SK-N-SH (cell line): ENCODE data around the gene LRRC49. TPM values are rescaled to one million over a fixed set of nuclear protein-coding genes. Genes with fewer than 3 reads are reported as not detected.

ENCODE experiments used
- CTCF ChIA-PET: fragments of 300-600, 350-600 bp; formaldehyde crosslinking; extraction: SDS; loops from one replicate; lab custom pipeline; 2021; lab: Yijun Ruan, JAX
- POLR2A ChIA-PET: fragments of 350-600 bp; sonication (Branson Sonifier 250); formaldehyde crosslinking; extraction: SDS; loops from one replicate; lab custom pipeline; 2020; ENCODE audit warnings: antibody characterized with exemption, inconsistent platforms; lab: Yijun Ruan, JAX
- DNase-seq: peaks from one replicate; pipeline ENCODE4 v3.0.0; 2012
- H2AFZ ChIP-seq: fragments of 200-600 bp; sonication (generic); 2 replicates; pipeline ENCODE4 v1.8.1; 2016; ENCODE audit warnings: antibody characterized with exemption, mild to moderate bottlenecking, low read depth
- H3F3A ChIP-seq: fragments of 200-600 bp; sonication (generic); replicated peaks from 2 replicates; pipeline ENCODE3; 2016; ENCODE audit warnings: antibody characterized with exemption, mild to moderate bottlenecking; ENCODE audit not compliant: insufficient read depth
- H3K27ac ChIP-seq, 2 experiments: fragments of 200-500 bp in 1 of 2; fragments of 200-600 bp in 1 of 2; sonication (Bioruptor generic) in 1 of 2; sonication (generic), shearing (Covaris generic) in 1 of 2; 2 replicates each; pipeline versions ENCODE4 v1.5.1 to v1.6.1; 2014 to 2016; ENCODE audit warnings: low read depth in 2 of 2, inconsistent platforms in 1 of 2, low read length in 1 of 2, mild to moderate bottlenecking in 1 of 2, mixed read lengths in 1 of 2
- H3K27me3 ChIP-seq: fragments of 200-600 bp; sonication (generic), shearing (Covaris generic); 2 replicates; pipeline ENCODE4 v1.6.1; 2016; ENCODE audit warnings: mixed run types; ENCODE audit not compliant: insufficient read depth
- H3K36me3 ChIP-seq, 2 experiments: fragments of 200-500 bp in 1 of 2; fragments of 200-600 bp in 1 of 2; sonication (Bioruptor generic) in 1 of 2; sonication (generic) in 1 of 2; replicated peaks in 1 of 2; 2 replicates each; pipeline versions ENCODE3 to v1.5.1; 2014 to 2016; ENCODE audit warnings: low read length in 1 of 2, mild to moderate bottlenecking in 1 of 2; ENCODE audit not compliant: insufficient read depth in 2 of 2, control insufficient read depth in 1 of 2
- H3K4me1 ChIP-seq, 2 experiments: fragments of 200-500 bp in 1 of 2; fragments of 200-600 bp in 1 of 2; sonication (Bioruptor generic) in 1 of 2; sonication (generic), shearing (Covaris generic) in 1 of 2; 2 replicates each; pipeline versions ENCODE4 v1.5.1 to v1.6.1; 2014 to 2016; ENCODE audit warnings: low read depth in 1 of 2, low read length in 1 of 2, mixed run types in 1 of 2; ENCODE audit not compliant: insufficient read depth in 2 of 2, control insufficient read depth in 1 of 2
- H3K4me2 ChIP-seq: fragments of 200-600 bp; sonication (generic), shearing (Covaris generic); 2 replicates; pipeline ENCODE4 v1.6.1; 2017; ENCODE audit warnings: mixed run types
- H3K4me3 ChIP-seq, 2 experiments: fragments of 200-500 bp in 1 of 2; fragments of 200-600 bp in 1 of 2; sonication (Bioruptor generic) in 1 of 2; sonication (generic), shearing (Covaris generic) in 1 of 2; 2 replicates each; pipeline versions ENCODE4 v1.5.1 to v1.8.1; 2014 to 2016; ENCODE audit warnings: low read depth in 2 of 2, inconsistent platforms in 1 of 2, low read length in 1 of 2, mild to moderate bottlenecking in 1 of 2, mixed read lengths in 1 of 2, moderate library complexity in 1 of 2
- H3K79me2 ChIP-seq: fragments of 200-600 bp; sonication (generic); 2 replicates; pipeline ENCODE4 v1.8.1; 2017; ENCODE audit warnings: mild to moderate bottlenecking; ENCODE audit not compliant: insufficient read depth
- H3K9ac ChIP-seq: fragments of 200-600 bp; sonication (generic); 2 replicates; pipeline ENCODE4 v1.6.1; 2017; ENCODE audit warnings: mixed run types
- H3K9me2 ChIP-seq: fragments of 200-600 bp; sonication (generic); 2 replicates; pipeline ENCODE4 v1.6.1; 2017; ENCODE audit warnings: mixed run types
- H3K9me3 ChIP-seq: fragments of 200-600 bp; sonication (generic); 2 replicates; pipeline ENCODE4 v1.6.1; 2017; ENCODE audit warnings: mixed run types, mild to moderate bottlenecking, moderate library complexity
- H4K20me1 ChIP-seq: fragments of 200-600 bp; sonication (generic); 2 replicates; pipeline ENCODE4 v1.6.1; 2017; ENCODE audit warnings: mild to moderate bottlenecking, mixed run types; ENCODE audit not compliant: insufficient read depth
- EP300 ChIP-seq, 2 experiments: IDR thresholded peaks; 2 replicates each; pipeline versions ENCODE4 v1.4.0 to v1.6.1; 2012; ENCODE audit warnings: borderline replicate concordance in 1 of 2, low read depth in 1 of 2, low read length in 1 of 2
- MXI1 ChIP-seq: IDR thresholded peaks from 2 replicates; pipeline ENCODE4 v1.6.1; 2012; ENCODE audit warnings: mild to moderate bottlenecking, low read depth, low read length, improper control_type of control experiment
- NRF1 ChIP-seq: IDR thresholded peaks from 2 replicates; pipeline ENCODE4 v1.6.1; 2012; ENCODE audit warnings: low read depth, mild to moderate bottlenecking, low read length
- SIN3A ChIP-seq: IDR thresholded peaks from 2 replicates; pipeline ENCODE4 v1.6.1; 2012; ENCODE audit warnings: low read depth, mild to moderate bottlenecking, low read length, moderate library complexity, borderline replicate concordance
- TAF1 ChIP-seq: IDR thresholded peaks from 2 replicates; pipeline ENCODE4 v1.6.1; 2012; ENCODE audit warnings: low read depth, mild to moderate bottlenecking, low read length, moderate library complexity, borderline replicate concordance
- WGBS: methylation state at CpG from one replicate; pipeline ENCODE4 v1.1.6; 2017; ENCODE audit warnings: low lambda C conversion rate; 5-methylcytosine and 5-hydroxymethylcytosine counted together
- polyA plus RNA-seq, 3 experiments: library from polyadenylated mRNA; depleted of rRNA; stranded (reverse); fragments of >200 nt; gene quantifications; 2 replicates each; pipeline ENCODE4 v1.2.3, GENCODE V29; 2012
- TF ChIP-seq, protein P1 (sequence below): fragments of 200-600 bp; sonication (generic); IDR thresholded peaks from 2 replicates; pipeline ENCODE4 v1.6.1; 2017; ENCODE audit warnings: antibody characterized with exemption, mild to moderate bottlenecking, moderate library complexity
- TF ChIP-seq, protein P2 (sequence below): IDR thresholded peaks from 2 replicates; pipeline ENCODE4 v1.4.0; 2012; ENCODE audit warnings: low read depth
- TF ChIP-seq, protein P3 (sequence below): fragments of 150-350 bp; IDR thresholded peaks from 2 replicates; pipeline ENCODE4 v1.6.1; 2017; ENCODE audit warnings: antibody characterized with exemption, low read length, low read depth, borderline replicate concordance
- TF ChIP-seq, protein P4 (sequence below): IDR thresholded peaks from 2 replicates; pipeline ENCODE4 v1.6.1; 2012; ENCODE audit warnings: mild to moderate bottlenecking, low read depth, low read length, moderate library complexity
- TF ChIP-seq, protein P5 (sequence below): IDR thresholded peaks from 2 replicates; pipeline ENCODE4 v1.4.0; 2012; ENCODE audit warnings: low read depth, borderline replicate concordance

LRRC49 gene
- polyA plus RNA-seq, 1 of the 3 experiments (the other 2 are of a cell fraction): 7.2 TPM

DNA sequence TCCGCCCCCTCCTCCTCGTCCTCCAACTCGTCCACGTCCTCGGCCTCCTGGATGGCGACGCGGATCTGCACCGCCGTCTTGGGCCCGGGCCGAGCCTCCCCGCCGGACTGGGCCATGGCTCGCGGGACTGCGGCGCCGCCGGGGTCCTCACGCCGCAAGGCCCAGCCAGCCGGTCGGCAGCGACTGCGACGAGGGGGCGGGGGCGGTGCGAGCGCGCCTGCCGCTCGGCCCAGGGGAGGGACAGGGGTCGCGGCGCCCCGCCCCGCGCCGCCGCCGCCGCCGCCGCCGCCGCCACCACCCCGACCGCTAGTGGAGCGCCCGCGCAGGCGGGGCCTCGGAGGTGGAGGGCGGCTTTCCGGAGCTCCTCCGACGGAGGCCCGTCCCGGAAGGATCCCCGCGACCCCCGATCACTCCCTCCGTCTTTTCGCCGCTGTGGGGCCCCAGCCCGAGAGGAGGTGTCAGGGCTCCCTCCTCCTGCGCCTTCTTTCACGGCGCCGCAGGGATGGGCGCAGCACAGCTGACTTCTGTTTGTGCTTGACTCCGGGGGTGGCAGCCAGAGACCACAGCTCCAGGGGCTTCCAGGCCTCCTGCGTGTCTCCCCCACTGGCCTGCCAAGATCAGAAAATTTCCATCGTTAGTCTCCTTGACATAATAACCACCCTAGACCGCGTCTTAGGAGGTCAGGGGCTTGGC, 38.5 kb upstream of the LRRC49 start, which contains the start of gene LARP6:
Gene LARP6, minus strand, starts transcription at position 185 of the 693 bp plus-strand sequence. Its CDS starts 69 bp downstream, at position 116.
- H2AFZ ChIP-seq: peak within 1 kb of the TSS; percentile 63
- CTCF ChIA-PET: interaction anchor here (0.6 to 5.7 kb wide), 9 partner anchors 8 to 43 kb away, joined by 3 to 27 read pairs (median 4); no protein-coding TSS in a partner anchor
- 5% methylated on average over 30 of the region's 78 CpGs for WGBS
- peak; percentile 96 for DNase-seq
- peaks cover 52% of the 10 kb centered on the region for H3K79me2 ChIP-seq
- H3K27ac ChIP-seq: peak within 1 kb of the TSS; percentile 86 to 97
- TF ChIP-seq SIN3A (no peak; the same call in 1 of the 2 replicates), TAF1 (0 out of 2 replicates have a peak, but pooled peaks have one; percentile 23), MXI1 (peak; percentile 52), NRF1 (peak; percentile 42), EP300 (IDR thresholded peaks at IDR 0.05; ENCODE audit: borderline replicate concordance in 1 of 2, low read depth in 1 of 2, low read length in 1 of 2) (peak in 1 of 2 experiments; percentile 55; a peak in 1 of 4 replicates)
- TF ChIP-seq, protein P1, sequence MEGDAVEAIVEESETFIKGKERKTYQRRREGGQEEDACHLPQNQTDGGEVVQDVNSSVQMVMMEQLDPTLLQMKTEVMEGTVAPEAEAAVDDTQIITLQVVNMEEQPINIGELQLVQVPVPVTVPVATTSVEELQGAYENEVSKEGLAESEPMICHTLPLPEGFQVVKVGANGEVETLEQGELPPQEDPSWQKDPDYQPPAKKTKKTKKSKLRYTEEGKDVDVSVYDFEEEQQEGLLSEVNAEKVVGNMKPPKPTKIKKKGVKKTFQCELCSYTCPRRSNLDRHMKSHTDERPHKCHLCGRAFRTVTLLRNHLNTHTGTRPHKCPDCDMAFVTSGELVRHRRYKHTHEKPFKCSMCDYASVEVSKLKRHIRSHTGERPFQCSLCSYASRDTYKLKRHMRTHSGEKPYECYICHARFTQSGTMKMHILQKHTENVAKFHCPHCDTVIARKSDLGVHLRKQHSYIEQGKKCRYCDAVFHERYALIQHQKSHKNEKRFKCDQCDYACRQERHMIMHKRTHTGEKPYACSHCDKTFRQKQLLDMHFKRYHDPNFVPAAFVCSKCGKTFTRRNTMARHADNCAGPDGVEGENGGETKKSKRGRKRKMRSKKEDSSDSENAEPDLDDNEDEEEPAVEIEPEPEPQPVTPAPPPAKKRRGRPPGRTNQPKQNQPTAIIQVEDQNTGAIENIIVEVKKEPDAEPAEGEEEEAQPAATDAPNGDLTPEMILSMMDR: no peak
- TF ChIP-seq, protein P2, sequence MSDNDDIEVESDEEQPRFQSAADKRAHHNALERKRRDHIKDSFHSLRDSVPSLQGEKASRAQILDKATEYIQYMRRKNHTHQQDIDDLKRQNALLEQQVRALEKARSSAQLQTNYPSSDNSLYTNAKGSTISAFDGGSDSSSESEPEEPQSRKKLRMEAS: 0 out of 2 replicates have a peak, but pooled peaks have one; percentile 12
- TF ChIP-seq, protein P3, sequence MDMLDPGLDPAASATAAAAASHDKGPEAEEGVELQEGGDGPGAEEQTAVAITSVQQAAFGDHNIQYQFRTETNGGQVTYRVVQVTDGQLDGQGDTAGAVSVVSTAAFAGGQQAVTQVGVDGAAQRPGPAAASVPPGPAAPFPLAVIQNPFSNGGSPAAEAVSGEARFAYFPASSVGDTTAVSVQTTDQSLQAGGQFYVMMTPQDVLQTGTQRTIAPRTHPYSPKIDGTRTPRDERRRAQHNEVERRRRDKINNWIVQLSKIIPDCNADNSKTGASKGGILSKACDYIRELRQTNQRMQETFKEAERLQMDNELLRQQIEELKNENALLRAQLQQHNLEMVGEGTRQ: no peak
- TF ChIP-seq, protein P4, sequence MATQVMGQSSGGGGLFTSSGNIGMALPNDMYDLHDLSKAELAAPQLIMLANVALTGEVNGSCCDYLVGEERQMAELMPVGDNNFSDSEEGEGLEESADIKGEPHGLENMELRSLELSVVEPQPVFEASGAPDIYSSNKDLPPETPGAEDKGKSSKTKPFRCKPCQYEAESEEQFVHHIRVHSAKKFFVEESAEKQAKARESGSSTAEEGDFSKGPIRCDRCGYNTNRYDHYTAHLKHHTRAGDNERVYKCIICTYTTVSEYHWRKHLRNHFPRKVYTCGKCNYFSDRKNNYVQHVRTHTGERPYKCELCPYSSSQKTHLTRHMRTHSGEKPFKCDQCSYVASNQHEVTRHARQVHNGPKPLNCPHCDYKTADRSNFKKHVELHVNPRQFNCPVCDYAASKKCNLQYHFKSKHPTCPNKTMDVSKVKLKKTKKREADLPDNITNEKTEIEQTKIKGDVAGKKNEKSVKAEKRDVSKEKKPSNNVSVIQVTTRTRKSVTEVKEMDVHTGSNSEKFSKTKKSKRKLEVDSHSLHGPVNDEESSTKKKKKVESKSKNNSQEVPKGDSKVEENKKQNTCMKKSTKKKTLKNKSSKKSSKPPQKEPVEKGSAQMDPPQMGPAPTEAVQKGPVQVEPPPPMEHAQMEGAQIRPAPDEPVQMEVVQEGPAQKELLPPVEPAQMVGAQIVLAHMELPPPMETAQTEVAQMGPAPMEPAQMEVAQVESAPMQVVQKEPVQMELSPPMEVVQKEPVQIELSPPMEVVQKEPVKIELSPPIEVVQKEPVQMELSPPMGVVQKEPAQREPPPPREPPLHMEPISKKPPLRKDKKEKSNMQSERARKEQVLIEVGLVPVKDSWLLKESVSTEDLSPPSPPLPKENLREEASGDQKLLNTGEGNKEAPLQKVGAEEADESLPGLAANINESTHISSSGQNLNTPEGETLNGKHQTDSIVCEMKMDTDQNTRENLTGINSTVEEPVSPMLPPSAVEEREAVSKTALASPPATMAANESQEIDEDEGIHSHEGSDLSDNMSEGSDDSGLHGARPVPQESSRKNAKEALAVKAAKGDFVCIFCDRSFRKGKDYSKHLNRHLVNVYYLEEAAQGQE: no peak
- TF ChIP-seq, protein P5, sequence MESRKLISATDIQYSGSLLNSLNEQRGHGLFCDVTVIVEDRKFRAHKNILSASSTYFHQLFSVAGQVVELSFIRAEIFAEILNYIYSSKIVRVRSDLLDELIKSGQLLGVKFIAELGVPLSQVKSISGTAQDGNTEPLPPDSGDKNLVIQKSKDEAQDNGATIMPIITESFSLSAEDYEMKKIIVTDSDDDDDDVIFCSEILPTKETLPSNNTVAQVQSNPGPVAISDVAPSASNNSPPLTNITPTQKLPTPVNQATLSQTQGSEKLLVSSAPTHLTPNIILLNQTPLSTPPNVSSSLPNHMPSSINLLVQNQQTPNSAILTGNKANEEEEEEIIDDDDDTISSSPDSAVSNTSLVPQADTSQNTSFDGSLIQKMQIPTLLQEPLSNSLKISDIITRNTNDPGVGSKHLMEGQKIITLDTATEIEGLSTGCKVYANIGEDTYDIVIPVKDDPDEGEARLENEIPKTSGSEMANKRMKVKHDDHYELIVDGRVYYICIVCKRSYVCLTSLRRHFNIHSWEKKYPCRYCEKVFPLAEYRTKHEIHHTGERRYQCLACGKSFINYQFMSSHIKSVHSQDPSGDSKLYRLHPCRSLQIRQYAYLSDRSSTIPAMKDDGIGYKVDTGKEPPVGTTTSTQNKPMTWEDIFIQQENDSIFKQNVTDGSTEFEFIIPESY: no peak
- H3K27me3 ChIP-seq: no peaks in the 10 kb centered on the region
- H3K9me3 ChIP-seq: no peaks in the 10 kb centered on the region
- peaks cover 12% of the 10 kb centered on the region; the same call in 1 of the 2 replicates for H4K20me1 ChIP-seq
- peak within 1 kb of the TSS; percentile 94 for H3K9ac ChIP-seq
- POLR2A ChIA-PET: interaction anchor here (3.8 kb wide), 1 partner anchor 15 kb away, joined by 21 read pairs; no protein-coding TSS in a partner anchor
- no peaks in the 10 kb centered on the region for H3K9me2 ChIP-seq
- H3F3A ChIP-seq: peaks cover 51% of the 10 kb centered on the region
- peak within 1 kb of the TSS; percentile 85 for H3K4me2 ChIP-seq
- peaks cover 16 to 24% of the 10 kb centered on the region in 2 experiments for H3K4me1 ChIP-seq
- H3K4me3 ChIP-seq: peak within 1 kb of the TSS; percentile 81 to 86
- peaks cover 20 to 27% of the 10 kb centered on the region in 2 experiments for H3K36me3 ChIP-seq
